AG09309 (cell line): ENCODE data around the gene CAMK2N1.
A peak's percentile ranks its signal among the peaks of the same experiment; 100 is the strongest.

Source experiments
- DNase-seq: peaks from one replicate; pipeline ENCODE4 v3.0.0-alpha.2; 2010; ENCODE audit warnings: low read depth
- H3K4me3 ChIP-seq: 2 replicates; pipeline ENCODE4 v1.5.1; 2011; ENCODE audit warnings: mild to moderate bottlenecking, low read depth, low read length, moderate library complexity; ENCODE audit not compliant: control insufficient read depth
- TF ChIP-seq, protein P1 (sequence below): IDR thresholded peaks from 2 replicates; pipeline ENCODE4 v1.5.1; 2011; ENCODE audit warnings: mild to moderate bottlenecking, low read depth, low read length, inconsistent platforms; ENCODE audit not compliant: insufficient read depth, control insufficient read depth; ENCODE audit errors: missing control alignments

Gene CAMK2N1

DNA sequence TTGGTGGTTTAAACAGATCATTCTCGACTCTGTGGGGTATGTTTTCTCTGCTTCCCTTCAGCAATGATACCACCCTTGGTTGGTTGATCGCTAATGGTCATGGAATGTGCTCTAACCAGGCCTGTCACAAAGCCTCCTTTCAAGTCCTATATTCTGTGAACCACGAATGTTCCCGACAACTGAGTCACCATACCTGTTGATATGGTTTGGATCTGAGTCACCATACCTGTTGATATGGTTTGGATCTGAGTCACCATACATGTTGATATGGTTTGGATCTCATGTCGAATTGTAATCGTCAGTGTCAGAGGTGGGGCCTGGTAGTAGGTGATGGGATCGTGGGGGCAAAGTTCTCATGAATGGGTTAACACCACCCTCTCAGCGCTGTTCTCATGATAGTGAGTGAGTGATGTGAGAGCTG, 10.2 kb upstream of the CAMK2N1 start:
- no peak for DNase-seq
- TF ChIP-seq, protein P1, sequence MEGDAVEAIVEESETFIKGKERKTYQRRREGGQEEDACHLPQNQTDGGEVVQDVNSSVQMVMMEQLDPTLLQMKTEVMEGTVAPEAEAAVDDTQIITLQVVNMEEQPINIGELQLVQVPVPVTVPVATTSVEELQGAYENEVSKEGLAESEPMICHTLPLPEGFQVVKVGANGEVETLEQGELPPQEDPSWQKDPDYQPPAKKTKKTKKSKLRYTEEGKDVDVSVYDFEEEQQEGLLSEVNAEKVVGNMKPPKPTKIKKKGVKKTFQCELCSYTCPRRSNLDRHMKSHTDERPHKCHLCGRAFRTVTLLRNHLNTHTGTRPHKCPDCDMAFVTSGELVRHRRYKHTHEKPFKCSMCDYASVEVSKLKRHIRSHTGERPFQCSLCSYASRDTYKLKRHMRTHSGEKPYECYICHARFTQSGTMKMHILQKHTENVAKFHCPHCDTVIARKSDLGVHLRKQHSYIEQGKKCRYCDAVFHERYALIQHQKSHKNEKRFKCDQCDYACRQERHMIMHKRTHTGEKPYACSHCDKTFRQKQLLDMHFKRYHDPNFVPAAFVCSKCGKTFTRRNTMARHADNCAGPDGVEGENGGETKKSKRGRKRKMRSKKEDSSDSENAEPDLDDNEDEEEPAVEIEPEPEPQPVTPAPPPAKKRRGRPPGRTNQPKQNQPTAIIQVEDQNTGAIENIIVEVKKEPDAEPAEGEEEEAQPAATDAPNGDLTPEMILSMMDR, result no peak
- no peak overlapping the region for H3K4me3 ChIP-seq

DNA sequence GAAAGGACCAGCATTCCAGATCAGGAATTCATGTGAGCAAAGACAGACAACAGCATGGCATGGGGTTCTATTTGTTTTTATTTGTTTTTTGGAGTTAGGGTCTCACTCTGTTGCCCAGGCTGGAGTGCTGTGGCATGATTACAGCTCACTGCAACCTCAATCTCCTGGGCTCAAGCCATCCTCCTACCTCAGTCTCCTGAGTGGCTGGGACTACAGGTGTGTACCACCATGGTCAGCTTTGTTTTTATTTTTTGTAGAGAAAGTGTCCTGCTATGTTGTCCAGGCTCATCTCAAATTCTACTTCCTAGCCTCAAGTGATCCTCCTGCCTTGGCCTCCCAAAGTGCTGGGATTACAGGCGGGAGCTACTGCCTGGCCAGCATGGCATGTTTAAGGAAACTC, 9.7 kb upstream of the CAMK2N1 start:
- TF ChIP-seq, protein P1, result no peak

DNA sequence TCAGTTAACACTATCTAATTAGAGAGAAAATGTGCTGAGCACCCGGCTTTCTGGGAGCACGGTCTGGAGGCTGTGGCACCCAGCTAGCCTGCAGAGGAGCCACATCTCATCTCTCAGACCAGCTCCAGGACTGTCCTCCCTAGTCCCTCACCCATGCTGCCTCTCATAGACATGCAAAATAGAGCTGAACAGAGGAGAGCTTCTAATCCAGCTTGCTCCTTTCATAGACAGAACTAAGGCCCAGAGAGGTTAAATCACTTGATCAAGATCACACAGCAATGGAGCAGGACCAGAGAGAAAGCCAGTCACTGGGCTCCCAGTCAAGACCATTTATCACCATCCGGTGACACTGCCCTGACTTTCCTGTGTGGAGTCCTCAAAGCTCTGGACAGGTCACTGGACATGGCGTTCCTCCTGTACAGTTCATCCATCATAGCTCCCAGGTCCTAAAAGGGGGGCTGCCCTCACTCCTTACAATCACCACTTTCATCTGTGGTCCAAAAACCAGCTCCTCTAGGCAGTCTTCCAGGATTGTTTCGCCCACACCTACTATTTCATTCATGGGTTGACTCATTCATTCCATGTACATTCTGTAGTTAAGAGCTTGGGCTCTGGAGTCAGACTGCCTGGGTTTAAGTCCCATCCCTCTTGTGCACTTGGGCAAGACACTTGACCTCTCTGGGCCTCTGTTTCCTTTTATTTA, 8.8 kb upstream of the CAMK2N1 start:
- DNase-seq, result peak; percentile 64
- TF ChIP-seq, protein P1, result no peak
- no peak overlapping the region for H3K4me3 ChIP-seq

More for the DNA sequence above, 9.7 kb upstream of the CAMK2N1 start:
- no peak for DNase-seq
- H3K4me3 ChIP-seq, result no peak overlapping the region

DNA sequence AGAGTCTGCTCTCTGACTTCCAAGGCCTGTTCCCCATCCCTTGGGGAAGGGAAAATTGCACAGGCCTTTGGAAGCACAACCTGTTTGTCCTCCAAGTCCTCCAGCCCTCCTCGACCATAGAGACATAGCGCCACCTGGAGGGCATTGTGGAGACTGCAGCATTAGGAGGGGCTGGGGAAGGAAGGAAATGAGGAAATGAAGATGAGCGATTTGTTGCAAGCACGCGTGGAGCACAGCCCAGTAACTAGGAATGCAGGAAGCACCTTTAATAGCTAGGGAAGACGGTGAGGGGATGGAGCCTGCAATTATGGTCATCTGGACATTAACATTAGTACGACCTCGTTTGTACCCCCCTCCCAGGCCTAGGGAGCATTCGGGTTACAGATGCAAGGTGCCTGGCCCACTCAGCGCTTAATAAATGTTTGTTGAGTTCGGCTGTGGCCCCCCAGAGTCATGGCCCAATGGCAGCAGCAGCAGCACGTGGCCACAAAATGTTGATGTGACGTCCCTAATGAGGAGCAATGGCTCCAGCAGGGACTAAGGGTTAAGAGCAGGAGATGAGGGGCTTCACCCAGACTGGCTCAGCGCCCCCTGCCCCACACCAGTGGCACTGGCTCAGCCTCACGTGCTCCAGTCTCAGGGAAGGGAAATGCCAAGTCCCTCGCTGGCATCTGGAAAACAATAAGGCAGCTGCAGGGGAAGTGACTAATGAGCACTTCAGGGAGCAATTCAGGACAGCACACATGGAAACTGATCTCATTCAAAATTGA, 8.0 kb upstream of the CAMK2N1 start:
- peak; percentile 59 for DNase-seq
- TF ChIP-seq, protein P1, result peak; percentile 98
- no peak overlapping the region for H3K4me3 ChIP-seq

DNA sequence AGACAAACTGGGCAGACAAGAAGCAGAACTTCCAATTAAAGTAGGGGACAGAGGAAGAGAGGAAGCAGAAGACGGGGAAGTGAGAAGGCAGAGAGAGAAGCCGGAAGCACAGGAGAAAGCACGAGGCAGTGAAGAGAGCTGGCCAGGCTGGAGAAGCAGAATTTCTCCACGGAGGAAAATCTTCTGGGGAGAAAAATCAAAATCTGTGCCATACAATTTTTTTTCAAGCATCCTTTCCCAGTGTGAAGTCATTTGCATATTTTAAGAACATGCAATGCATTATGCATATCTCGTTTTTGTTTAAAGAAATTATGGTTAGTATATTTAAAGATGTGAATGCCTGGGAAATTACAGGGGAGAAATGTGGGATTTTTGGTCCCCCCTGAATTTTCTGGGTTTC, 7.3 kb upstream of the CAMK2N1 start:
- DNase-seq, result no peak
- H3K4me3 ChIP-seq, result no peak overlapping the region
- TF ChIP-seq, protein P1, result no peak

DNA sequence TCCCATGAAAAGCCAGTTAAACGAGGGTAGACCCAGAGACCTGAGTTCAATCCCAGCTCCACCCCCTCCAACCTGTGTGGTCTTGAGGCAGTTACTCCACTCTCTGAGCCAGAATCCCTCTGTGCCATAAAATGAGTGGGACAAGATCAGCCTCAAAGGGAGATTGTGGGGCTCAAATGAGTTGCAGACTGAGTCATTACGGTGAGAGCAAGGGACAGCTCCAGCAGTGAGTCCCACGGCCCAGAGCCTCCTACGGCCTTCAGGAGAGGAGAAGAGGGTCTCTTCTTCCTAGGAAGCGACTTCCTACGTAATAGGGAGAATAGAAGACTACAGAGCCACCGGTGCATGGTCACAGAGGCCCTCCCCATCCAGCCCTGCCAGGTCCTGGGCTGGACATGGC, 6.7 kb upstream of the CAMK2N1 start:
- TF ChIP-seq, protein P1, result no peak
- no peak overlapping the region for H3K4me3 ChIP-seq
- no peak for DNase-seq
